GM19239 (cell line): Measurements from ENCODE around the gene UNC5B.

Source experiments
- DNase-seq: peaks from one replicate; pipeline ENCODE4 v3.0.0; 2011; ENCODE audit warnings: low spot score; ENCODE audit not compliant: insufficient read length
- FAIRE-seq: peaks from 2 replicates; lab custom pipeline; 2011; peaks lifted over from hg19 to GRCh38; lab: Jason Lieb, UNC

Gene UNC5B

GRCh38 chr10:71237843-71238623, 25.7 kb downstream of the UNC5B start:
- no peak for DNase-seq
- FAIRE-seq, result no peak

DNA sequence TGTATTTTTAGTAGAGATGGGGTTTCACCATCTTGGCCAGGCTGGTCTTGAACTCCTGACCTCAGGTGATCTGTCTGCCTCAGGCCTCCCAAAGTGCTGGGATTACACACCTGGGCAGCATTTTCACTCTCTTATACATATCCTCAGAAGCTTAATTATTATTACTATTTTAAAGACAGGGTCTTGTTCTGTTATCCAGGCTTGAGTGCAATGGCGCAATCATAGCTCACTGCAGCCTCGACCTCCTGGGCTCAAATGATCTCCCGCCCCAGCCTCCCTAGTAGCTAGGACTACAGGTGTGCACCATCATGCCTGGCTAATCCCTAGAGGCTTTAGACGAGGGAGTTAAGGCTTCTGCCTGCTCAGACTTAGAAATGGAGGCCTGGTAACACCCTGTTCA, 26.3 kb downstream of the UNC5B start:
- DNase-seq (no peak), FAIRE-seq (no peak)

GRCh38 chr10:71239131-71239915, 27.0 kb downstream of the UNC5B start:
- FAIRE-seq (no peak), DNase-seq (no peak)

- DNase-seq, result no peak
- FAIRE-seq, result no peak
Measured at GRCh38 chr10:71239946-71240795, 27.8 kb downstream of the UNC5B start.

GRCh38 chr10:71241114-71241829, 28.9 kb downstream of the UNC5B start:
- DNase-seq, result no peak

DNA sequence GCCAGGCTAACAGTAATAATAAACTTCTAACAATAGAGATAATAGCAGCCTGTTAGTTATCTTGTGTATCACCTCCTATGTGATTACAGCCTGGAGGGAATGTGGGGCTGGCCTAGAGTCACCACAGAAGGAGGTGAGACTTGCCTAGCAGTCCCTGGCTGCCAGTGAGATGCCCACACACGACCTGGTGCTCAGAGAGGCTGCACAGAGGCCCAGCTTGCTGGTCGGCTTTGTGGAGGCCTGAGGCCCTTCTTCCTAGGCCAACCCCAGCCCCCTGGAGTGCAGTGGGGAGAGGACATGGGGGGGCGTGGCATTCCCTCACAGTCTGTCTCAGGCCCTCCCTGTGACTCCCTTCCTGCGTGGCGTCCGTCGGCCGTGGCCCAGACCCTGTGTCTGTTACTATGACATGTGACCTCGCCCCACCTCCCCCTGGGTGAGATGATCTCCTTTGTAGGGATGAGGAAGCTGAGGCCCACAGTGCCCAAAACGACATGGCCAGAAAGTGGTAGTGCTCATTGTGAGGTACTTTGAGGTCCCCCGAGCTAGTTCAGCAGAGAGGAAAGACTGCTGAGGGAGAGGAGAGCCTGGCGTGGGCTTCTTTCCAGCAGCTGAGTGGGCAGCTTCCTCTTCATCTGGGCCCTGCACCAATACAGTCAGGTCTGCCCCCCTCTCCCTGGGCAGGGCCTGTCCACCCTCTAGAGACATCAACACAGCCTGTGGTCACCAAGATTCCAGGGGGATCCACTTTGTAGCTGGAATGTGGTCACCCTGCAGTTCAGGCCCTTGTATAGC, 29.7 kb downstream of the UNC5B start:
- no peak for DNase-seq
- FAIRE-seq, result no peak

More at GRCh38 chr10:71241114-71241829, 28.9 kb downstream of the UNC5B start:
- FAIRE-seq, result no peak

- DNase-seq (no peak), FAIRE-seq (no peak)
Measured at GRCh38 chr10:71242622-71243009, 30.2 kb downstream of the UNC5B start.

DNA sequence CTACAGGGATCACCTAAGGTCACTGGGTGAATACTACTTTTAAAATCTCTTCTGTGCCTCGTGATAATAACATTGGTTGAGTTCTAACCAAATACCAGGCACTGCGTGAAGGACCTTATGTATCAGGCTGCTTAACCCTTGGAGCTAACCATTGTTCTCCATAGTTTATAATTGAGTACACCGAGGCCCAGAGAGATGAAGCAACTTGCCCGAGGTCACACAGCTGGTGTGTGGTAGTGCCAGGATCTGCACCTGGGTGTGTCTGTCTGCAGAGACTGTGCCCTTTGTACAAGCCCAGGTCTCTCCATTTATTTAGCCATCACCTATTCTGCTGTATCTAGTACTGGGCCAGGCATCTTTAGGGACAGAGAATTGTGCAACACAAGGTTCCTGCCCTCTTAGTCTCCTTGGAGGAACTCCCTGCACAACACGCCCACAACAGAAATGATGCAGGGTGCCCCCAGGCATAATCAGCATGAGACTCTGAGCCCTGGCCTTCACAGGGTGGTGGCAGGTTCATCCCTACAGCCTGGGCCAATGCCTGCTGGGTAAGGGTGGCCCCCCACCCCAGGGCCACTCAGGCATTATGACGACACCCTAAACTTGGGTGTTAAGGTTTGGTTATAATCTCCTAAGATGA, 31.5 kb downstream of the UNC5B start:
- DNase-seq (no peak), FAIRE-seq (no peak)

DNA sequence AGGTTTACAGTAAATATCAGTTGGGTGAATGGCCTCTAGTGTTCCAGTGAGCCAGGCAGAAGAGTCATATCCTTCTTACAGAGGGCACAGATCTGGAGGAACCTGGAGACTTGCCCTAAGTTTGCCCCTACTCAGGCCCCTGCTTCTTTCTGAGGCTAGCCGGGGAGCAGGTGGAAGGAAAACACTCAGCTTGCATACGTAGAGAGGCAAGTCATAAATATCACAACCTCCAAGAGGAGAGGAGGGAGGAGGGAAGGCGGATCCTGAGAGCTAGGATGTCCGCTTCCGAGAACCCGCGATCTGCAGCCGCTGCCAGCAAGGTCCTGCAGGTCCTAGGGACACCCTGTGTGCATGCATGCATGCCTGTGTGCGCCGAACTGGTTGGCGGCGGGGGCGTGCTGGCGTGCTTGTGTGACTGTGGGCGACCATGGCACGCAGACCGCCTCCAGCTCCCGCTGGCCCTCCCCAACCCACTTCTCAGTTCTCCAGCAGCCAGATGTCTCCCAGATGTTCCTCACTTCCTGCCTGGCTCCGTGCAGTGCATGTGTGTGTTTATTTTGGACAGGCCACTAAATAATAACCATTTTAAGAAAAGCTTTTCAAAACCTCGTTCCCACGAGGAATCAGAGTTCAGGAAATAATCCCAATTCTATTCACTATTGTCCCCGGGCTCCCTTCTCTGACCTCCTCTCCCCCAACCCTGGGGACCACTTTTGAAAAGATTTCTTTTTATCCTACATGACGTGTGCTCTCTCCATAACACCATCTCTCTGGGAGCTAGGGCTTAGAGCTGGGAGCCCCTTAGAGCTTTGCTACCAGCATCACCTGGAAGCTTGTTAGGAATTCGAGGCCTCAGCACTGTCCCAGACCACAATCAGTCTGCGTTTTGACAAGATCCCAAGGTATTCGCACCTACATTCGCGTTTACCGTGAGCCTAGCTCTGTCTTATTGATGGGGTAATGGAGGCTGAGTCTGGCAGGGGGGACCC, 32.4 kb downstream of the UNC5B start:
- DNase-seq (no peak), FAIRE-seq (no peak)

GRCh38 chr10:71245420-71246325, 33.3 kb downstream of the UNC5B start:
- DNase-seq (no peak), FAIRE-seq (no peak)

- DNase-seq (no peak), FAIRE-seq (no peak)
Measured at GRCh38 chr10:71246591-71247413, 34.4 kb downstream of the UNC5B start.

- DNase-seq (no peak), FAIRE-seq (no peak)
Measured at GRCh38 chr10:71247414-71247705, 35.0 kb downstream of the UNC5B start.

DNA sequence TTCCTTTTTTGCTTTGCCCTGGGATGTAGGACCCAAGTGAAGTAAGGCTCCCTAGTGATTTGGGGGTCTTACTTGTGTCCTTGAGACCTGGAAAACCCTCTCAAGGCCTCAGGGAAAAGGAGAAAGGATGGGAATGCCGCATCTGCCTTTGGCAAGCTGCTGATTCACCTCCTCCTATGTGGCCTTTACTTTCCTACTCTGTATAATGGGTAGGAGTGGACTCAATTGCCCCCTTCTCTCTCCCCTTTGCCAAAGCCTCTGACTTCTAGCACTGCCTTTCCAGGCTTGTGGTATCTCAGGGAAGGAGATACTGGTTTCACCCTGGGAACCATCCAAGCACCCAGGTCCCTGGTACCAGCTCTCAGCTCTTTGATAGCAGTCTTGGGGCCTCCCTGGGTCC, 35.4 kb downstream of the UNC5B start:
- no peak for FAIRE-seq
- DNase-seq, result no peak

DNA sequence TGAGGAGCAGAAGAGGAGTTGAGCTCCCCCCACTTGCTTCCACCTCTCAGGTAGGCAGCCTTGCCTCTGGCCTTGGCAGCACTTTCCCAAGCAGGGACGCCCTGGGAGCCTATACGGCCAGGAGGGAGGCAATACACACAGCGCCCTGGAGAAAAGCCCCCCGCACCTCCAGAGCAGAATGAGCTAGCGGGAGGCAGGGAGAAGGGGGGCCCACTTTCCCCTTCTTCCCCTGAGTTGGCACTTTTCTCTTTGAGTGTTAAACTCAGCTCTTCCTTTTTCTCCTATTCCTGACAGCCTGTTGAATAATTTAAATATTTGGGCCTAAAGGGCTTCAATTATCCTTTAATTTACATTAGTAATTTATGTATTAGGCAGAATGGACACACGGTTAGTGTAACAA, 35.8 kb downstream of the UNC5B start:
- FAIRE-seq (no peak), DNase-seq (no peak)

DNA sequence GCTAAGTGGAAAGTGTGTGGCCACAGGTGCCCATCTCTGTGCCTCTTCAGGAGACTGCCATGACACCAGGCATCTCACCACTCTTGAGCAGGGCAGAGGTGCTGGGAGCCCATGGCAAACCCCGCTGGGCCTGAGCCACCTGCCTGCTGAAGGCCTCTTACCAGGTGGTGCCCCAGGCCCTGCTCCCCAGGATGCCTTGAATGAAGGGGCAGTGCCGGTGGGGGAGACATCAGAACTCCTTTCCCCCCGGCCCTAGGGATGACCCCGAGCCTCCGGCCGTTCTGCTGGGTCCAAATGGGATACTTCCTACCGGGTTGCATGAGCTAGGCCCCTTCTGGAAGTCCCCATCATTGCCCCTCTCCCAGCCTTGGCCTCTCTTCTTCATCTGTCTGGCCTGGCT, 37.6 kb downstream of the UNC5B start:
- no peak for DNase-seq
- FAIRE-seq, result no peak

DNA sequence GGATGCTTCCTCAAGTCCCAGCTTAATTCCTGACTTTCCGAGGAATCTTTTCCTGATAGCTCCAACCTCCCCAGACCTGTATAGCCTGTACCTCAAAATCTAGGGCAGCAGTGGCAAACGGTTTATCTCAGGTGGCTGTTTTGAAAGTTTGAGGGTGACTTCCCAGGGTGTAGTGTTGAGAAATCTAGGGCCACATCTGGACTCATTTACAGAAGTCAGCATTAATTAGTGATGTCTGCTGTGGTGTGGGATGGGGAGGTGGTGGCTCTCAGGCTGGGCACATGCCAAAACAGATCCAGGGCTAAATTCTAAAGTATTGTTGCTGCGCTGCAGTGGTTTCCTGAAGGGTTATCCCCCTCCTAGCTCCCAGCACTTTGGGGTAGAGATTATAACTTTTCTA, 38.0 kb downstream of the UNC5B start:
- FAIRE-seq, result no peak
- no peak for DNase-seq
